ENCODE results near the gene SSPN.

The SSPN gene

DNA sequence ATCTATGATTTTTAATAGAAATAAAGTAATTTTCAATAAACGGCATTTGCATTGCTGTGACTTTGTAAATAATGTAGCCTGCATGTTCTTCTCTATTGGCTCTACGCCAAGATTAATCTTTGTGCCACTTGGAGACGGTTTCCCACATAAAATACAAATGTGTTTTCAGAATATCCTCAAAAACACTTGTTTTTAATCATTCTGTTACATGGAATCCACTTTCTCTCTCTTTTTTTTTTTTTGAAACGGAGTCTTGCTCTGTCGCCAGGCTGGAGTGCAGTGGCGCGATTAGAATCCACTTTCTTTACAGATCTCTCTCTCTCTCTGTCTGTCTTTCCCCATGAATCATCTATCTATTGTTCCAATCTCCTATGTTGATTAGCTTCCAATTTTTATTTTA, 22.8 kb upstream of the SSPN start:
- no peak overlapping the region for H3K27ac Mint-ChIP-seq
- peaks cover 11% of the 10 kb centered on the region for H3K27me3 Mint-ChIP-seq
- DNase-seq, result no peak
- no peaks in the 10 kb centered on the region for H3K4me1 Mint-ChIP-seq
- CTCF ChIA-PET, result no interaction called here
- H3K9me3 Mint-ChIP-seq, result no peaks in the 10 kb centered on the region
- H3K36me3 Mint-ChIP-seq, result no peaks in the 10 kb centered on the region
- no peak overlapping the region for H3K4me3 Mint-ChIP-seq

DNA sequence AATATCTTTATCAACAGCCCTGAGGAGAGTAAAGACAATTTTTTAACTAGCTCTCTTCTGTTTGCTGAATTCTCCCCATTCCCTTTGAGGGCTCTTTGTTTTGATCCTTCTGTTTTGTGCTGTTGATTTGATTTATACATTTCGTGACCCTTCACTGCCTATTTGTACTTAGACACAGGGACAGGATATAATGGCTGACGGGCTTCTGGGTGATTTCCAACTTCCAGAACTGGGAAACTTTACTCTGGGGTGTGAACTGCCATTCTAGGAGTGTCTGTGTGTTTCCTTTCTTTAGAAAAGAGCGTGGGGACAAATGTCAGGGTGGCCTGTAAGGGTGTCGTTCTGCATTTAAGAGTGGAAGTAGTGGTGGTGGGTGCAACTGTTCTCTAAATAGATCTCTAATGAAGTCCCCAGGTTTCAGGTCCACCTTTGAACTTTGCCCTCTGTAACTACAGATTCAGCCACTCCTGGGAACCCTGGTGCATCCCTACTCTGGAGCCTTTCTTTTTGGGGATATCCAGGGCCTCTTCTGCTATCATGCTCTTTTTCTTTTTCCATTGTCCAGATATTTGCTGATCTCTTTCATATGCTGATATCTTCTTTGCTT, 22.3 kb upstream of the SSPN start:
- Mint-ChIP-seq H3K36me3 (no peaks in the 10 kb centered on the region), H3K27ac (no peak overlapping the region), H3K4me1 (no peaks in the 10 kb centered on the region), H3K4me3 (no peak overlapping the region), H3K27me3 (peaks cover 11% of the 10 kb centered on the region), H3K9me3 (no peaks in the 10 kb centered on the region)
- CTCF ChIA-PET, result no interaction called here
- DNase-seq, result no peak

GRCh38 chr12:26176725-26177124, 18.6 kb upstream of the SSPN start:
- CTCF ChIA-PET, result no interaction called here
- DNase-seq, result no peak
- Mint-ChIP-seq H3K27me3 (peaks cover 19% of the 10 kb centered on the region), H3K36me3 (no peaks in the 10 kb centered on the region), H3K9me3 (no peaks in the 10 kb centered on the region), H3K4me3 (no peak overlapping the region), H3K27ac (no peak overlapping the region), H3K4me1 (no peaks in the 10 kb centered on the region)

DNA sequence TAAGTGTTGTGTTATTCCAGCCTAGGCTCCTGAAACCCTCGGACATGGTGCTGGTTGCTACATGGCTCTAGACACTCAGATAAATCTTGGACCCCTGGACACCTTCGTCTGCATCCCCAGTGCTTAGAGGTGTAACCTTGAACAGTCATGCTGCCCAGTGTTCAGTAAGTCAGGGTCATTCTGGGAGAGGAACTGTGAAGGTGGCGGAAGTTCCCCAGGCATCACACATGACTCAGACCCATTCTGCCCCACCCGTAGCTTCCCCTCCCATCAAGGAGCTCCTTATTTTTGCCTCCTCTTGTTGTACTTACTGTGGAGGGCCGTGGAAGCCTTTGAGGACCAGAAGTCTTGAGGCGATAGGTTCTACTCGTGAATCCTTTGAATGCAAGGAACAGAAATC, 18.1 kb upstream of the SSPN start:
- Mint-ChIP-seq H3K27ac (no peak overlapping the region), H3K4me1 (no peaks in the 10 kb centered on the region), H3K36me3 (no peaks in the 10 kb centered on the region), H3K4me3 (no peak overlapping the region), H3K9me3 (no peaks in the 10 kb centered on the region), H3K27me3 (peaks cover 19% of the 10 kb centered on the region)
- no peak for DNase-seq
- CTCF ChIA-PET, result no interaction called here

GRCh38 chr12:26179826-26180225, 15.5 kb upstream of the SSPN start:
- no peaks in the 10 kb centered on the region for H3K36me3 Mint-ChIP-seq
- H3K27ac Mint-ChIP-seq, result no peak overlapping the region
- no peaks in the 10 kb centered on the region for H3K9me3 Mint-ChIP-seq
- H3K4me1 Mint-ChIP-seq, result no peaks in the 10 kb centered on the region
- peaks cover 21% of the 10 kb centered on the region for H3K27me3 Mint-ChIP-seq
- CTCF ChIA-PET, result no interaction called here
- DNase-seq, result no peak
- no peak overlapping the region for H3K4me3 Mint-ChIP-seq

- H3K27me3 Mint-ChIP-seq, result peaks cover 34% of the 10 kb centered on the region
- H3K4me3 Mint-ChIP-seq, result no peak overlapping the region
- CTCF ChIA-PET, result no interaction called here
- H3K36me3 Mint-ChIP-seq, result no peaks in the 10 kb centered on the region
- no peaks in the 10 kb centered on the region for H3K9me3 Mint-ChIP-seq
- no peak overlapping the region for H3K27ac Mint-ChIP-seq
- no peak for DNase-seq
- no peaks in the 10 kb centered on the region for H3K4me1 Mint-ChIP-seq
Measured at GRCh38 chr12:26182377-26182776, 13.0 kb upstream of the SSPN start.

GRCh38 chr12:26185532-26186320, 9.6 kb upstream of the SSPN start:
- no peaks in the 10 kb centered on the region for H3K36me3 Mint-ChIP-seq
- no peaks in the 10 kb centered on the region for H3K4me1 Mint-ChIP-seq
- H3K4me3 Mint-ChIP-seq, result no peak overlapping the region
- H3K27me3 Mint-ChIP-seq, result peaks cover 39% of the 10 kb centered on the region
- no peak for DNase-seq
- CTCF ChIA-PET, result no interaction called here
- no peaks in the 10 kb centered on the region for H3K9me3 Mint-ChIP-seq
- no peak overlapping the region for H3K27ac Mint-ChIP-seq

- CTCF ChIA-PET, result no interaction called here
- Mint-ChIP-seq H3K27me3 (peaks cover 37% of the 10 kb centered on the region), H3K4me3 (no peak overlapping the region), H3K27ac (no peak overlapping the region), H3K36me3 (no peaks in the 10 kb centered on the region), H3K4me1 (no peaks in the 10 kb centered on the region), H3K9me3 (no peaks in the 10 kb centered on the region)
- no peak for DNase-seq
Measured at GRCh38 chr12:26187014-26187798, 8.2 kb upstream of the SSPN start.

- no peak overlapping the region for H3K27ac Mint-ChIP-seq
- no peaks in the 10 kb centered on the region for H3K9me3 Mint-ChIP-seq
- H3K4me3 Mint-ChIP-seq, result no peak overlapping the region
- H3K4me1 Mint-ChIP-seq, result no peaks in the 10 kb centered on the region
- no peaks in the 10 kb centered on the region for H3K36me3 Mint-ChIP-seq
- CTCF ChIA-PET, result no interaction called here
- H3K27me3 Mint-ChIP-seq, result peaks cover 37% of the 10 kb centered on the region
- no peak for DNase-seq
Measured at GRCh38 chr12:26188127-26188526, 7.2 kb upstream of the SSPN start.

DNA sequence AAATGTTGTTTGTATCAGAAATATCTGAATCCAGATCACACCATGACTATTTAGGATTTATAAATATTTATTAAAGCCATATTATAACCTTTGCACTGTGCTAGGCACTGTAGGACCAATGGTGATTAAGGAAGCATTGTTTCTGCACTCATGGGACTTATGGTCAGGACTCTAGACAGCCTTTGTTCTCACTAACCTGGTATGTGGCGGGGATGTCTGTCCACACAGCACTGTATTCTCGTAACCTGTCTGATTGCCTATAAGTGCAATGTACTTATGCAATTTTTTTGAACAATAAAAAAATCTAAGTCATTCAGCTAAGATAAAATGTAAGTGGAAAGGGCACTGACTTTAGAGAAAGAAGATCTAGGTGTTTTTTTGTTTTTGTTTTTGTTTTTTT, 6.7 kb upstream of the SSPN start:
- CTCF ChIA-PET, result no interaction called here
- no peak overlapping the region for H3K27ac Mint-ChIP-seq
- no peak for DNase-seq
- H3K4me3 Mint-ChIP-seq, result no peak overlapping the region
- no peaks in the 10 kb centered on the region for H3K36me3 Mint-ChIP-seq
- H3K9me3 Mint-ChIP-seq, result no peaks in the 10 kb centered on the region
- H3K27me3 Mint-ChIP-seq, result peaks cover 34% of the 10 kb centered on the region
- H3K4me1 Mint-ChIP-seq, result no peaks in the 10 kb centered on the region

DNA sequence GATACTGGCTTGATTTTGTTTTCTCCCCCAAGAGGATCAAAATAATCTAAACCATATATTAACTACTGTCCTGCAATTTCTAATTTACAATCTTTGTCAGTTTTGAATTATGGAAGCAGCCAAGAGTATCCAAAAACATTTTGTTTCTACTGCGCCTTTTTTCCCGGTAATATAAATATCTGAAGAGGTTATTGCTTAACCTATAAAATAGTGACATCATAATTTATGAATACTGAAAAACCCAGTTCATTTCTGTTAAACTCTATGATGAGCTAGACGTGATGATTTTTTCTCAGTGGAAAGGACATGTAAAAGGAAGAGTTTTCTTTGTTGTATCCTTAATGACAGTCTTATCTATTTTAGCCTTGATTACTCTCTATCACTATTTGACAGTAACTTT, 3.2 kb upstream of the SSPN start:
- Mint-ChIP-seq H3K4me3 (no peak overlapping the region), H3K9me3 (no peaks in the 10 kb centered on the region), H3K4me1 (peaks cover 6% of the 10 kb centered on the region), H3K27ac (no peak overlapping the region), H3K36me3 (no peaks in the 10 kb centered on the region), H3K27me3 (peaks cover 50% of the 10 kb centered on the region)
- DNase-seq, result no peak
- CTCF ChIA-PET, result no interaction called here

GRCh38 chr12:26193539-26193938, 1.8 kb upstream of the SSPN start:
- H3K27me3 Mint-ChIP-seq, result peaks cover 57% of the 10 kb centered on the region
- DNase-seq, result no peak
- H3K9me3 Mint-ChIP-seq, result no peaks in the 10 kb centered on the region
- CTCF ChIA-PET, result interaction anchor here (0.6 kb wide), 1 partner anchor 20 kb away, joined by 3 read pairs; no protein-coding TSS in a partner anchor
- peaks cover 6% of the 10 kb centered on the region for H3K4me1 Mint-ChIP-seq
- H3K27ac Mint-ChIP-seq, result no peak overlapping the region
- no peak overlapping the region for H3K4me3 Mint-ChIP-seq
- H3K36me3 Mint-ChIP-seq, result no peaks in the 10 kb centered on the region

GRCh38 chr12:26195641-26196420, 458 bp downstream of the SSPN start:
- CTCF ChIA-PET, result no interaction called here
- no peaks in the 10 kb centered on the region for H3K9me3 Mint-ChIP-seq

GRCh38 chr12:26196421-26196716, 996 bp downstream of the SSPN start:
- no peak for DNase-seq
- no peaks in the 10 kb centered on the region for H3K9me3 Mint-ChIP-seq
- peaks cover 44% of the 10 kb centered on the region for H3K27me3 Mint-ChIP-seq
- peaks cover 6% of the 10 kb centered on the region for H3K4me1 Mint-ChIP-seq
- H3K36me3 Mint-ChIP-seq, result no peaks in the 10 kb centered on the region
- H3K27ac Mint-ChIP-seq, result no peak overlapping the region
- no peak overlapping the region for H3K4me3 Mint-ChIP-seq
- CTCF ChIA-PET, result no interaction called here

More at GRCh38 chr12:26195641-26196420, 458 bp downstream of the SSPN start:
- Mint-ChIP-seq H3K4me1 (peaks cover 6% of the 10 kb centered on the region), H3K27me3 (peaks cover 47% of the 10 kb centered on the region), H3K27ac (no peak overlapping the region), H3K36me3 (no peaks in the 10 kb centered on the region), H3K4me3 (peak overlapping the region; percentile 49)
- no peak for DNase-seq
